H1 (cell line): ENCODE measurements around the gene CCDC33. TPM values are rescaled to one million over a fixed set of nuclear protein-coding genes. Genes with fewer than 3 reads are reported as not detected.

Experiments used
- CHD1 ChIP-seq: IDR thresholded peaks from 2 replicates; pipeline ENCODE4 v1.6.1; 2012; ENCODE audit warnings: low read depth, low read length, improper control_type of control experiment
- HDAC2 ChIP-seq, 2 experiments: fragments of 300-600 bp in 1 of 2; sonication (generic) in 1 of 2; IDR thresholded peaks; 2 replicates each; pipeline ENCODE4 v1.6.1; 2011 to 2012; ENCODE audit warnings: low read depth in 2 of 2, low read length in 2 of 2, mild to moderate bottlenecking in 2 of 2, moderate library complexity in 2 of 2, borderline replicate concordance in 1 of 2, inconsistent platforms in 1 of 2
- KDM1A ChIP-seq: fragments of 200-600, 300-600 bp; sonication (generic); IDR thresholded peaks from 2 replicates; pipeline ENCODE4 v1.7.1; 2016; ENCODE audit warnings: mild to moderate bottlenecking, low read length, borderline replicate concordance
- NRF1 ChIP-seq: IDR thresholded peaks from 2 replicates; pipeline ENCODE4 v1.6.1; 2011; ENCODE audit warnings: mild to moderate bottlenecking, low read depth, low read length, improper control_type of control experiment
- RXRA ChIP-seq: IDR thresholded peaks from 2 replicates; pipeline ENCODE4 v1.6.1; 2011; ENCODE audit warnings: low read depth, mild to moderate bottlenecking, low read length, moderate library complexity; ENCODE audit not compliant: insufficient read depth
- SIRT6 ChIP-seq: IDR thresholded peaks from one replicate; pipeline ENCODE4 v1.7.1; 2012; ENCODE audit warnings: low read length, inconsistent platforms
- SIX5 ChIP-seq: IDR thresholded peaks from 2 replicates; pipeline ENCODE4 v1.6.1; 2011; ENCODE audit warnings: mild to moderate bottlenecking, low read depth, low read length
- SP2 ChIP-seq: IDR thresholded peaks from 2 replicates; pipeline ENCODE4 v1.6.1; 2012; ENCODE audit warnings: mild to moderate bottlenecking, low read length, inconsistent platforms
- SRF ChIP-seq: IDR thresholded peaks from 2 replicates; pipeline ENCODE4 v1.6.1; 2011; ENCODE audit warnings: mild to moderate bottlenecking, low read depth, low read length, moderate library complexity
- polyA plus RNA-seq, 7 experiments: library from polyadenylated mRNA; depleted of rRNA in 3 of 7; stranded (reverse) in 5 of 7; unstranded in 2 of 7; fragments of >200 nt in 5 of 7; fragments of 200-250 nt in 2 of 7; gene quantifications; 1 replicate in 5 of 7; 2 replicates in 1 of 7; 4 replicates in 1 of 7; pipeline versions ENCODE4 v1.2.1 to v1.2.3, GENCODE V29; 2011 to 2013; ENCODE audit warnings: missing spikeins in 2 of 7, mixed read lengths in 2 of 7
- total RNA-seq: library from RNA; stranded (reverse); fragmentation: NEBNext Ultra II Directional; extraction: Animal tissue kit (Norgen Biotek cat#: 25700); gene quantifications from 2 replicates; pipeline ENCODE4 v1.2.1, GENCODE V29; 2021
- TF ChIP-seq, protein P1 (sequence below): fragments of 300-600 bp; sonication (generic); IDR thresholded peaks from 2 replicates; pipeline ENCODE4 v1.7.1; 2012; ENCODE audit warnings: low read length, moderate library complexity, mild to moderate bottlenecking, inconsistent platforms; ENCODE audit not compliant: insufficient replicate concordance

Gene CCDC33
- total and polyA plus RNA-seq, 2 of the 8 experiments (the other 6 are each of a cell fraction or from before 2014, with no cell fraction given): 2.0 to 2.7 TPM

DNA sequence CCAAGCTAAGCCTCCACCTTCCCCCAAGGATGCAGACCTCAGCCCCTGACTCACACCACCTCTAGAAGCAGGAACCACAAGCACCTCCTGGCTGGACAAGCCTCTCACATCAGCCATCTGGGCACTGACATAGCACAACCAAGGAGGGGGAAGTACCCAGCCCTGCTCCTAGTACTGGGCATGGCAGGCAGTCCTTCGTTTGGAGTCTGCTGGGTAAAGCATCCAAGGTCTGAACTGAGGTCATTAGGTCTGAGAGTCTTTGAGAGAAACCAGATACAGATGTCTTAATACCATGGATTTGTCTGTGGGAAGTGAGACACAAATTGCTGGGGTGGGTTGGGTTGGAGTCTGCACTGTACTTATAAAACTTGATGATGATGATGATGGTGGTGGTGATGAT, 61.8 kb downstream of the CCDC33 start (continued):
- TF ChIP-seq, protein P1, sequence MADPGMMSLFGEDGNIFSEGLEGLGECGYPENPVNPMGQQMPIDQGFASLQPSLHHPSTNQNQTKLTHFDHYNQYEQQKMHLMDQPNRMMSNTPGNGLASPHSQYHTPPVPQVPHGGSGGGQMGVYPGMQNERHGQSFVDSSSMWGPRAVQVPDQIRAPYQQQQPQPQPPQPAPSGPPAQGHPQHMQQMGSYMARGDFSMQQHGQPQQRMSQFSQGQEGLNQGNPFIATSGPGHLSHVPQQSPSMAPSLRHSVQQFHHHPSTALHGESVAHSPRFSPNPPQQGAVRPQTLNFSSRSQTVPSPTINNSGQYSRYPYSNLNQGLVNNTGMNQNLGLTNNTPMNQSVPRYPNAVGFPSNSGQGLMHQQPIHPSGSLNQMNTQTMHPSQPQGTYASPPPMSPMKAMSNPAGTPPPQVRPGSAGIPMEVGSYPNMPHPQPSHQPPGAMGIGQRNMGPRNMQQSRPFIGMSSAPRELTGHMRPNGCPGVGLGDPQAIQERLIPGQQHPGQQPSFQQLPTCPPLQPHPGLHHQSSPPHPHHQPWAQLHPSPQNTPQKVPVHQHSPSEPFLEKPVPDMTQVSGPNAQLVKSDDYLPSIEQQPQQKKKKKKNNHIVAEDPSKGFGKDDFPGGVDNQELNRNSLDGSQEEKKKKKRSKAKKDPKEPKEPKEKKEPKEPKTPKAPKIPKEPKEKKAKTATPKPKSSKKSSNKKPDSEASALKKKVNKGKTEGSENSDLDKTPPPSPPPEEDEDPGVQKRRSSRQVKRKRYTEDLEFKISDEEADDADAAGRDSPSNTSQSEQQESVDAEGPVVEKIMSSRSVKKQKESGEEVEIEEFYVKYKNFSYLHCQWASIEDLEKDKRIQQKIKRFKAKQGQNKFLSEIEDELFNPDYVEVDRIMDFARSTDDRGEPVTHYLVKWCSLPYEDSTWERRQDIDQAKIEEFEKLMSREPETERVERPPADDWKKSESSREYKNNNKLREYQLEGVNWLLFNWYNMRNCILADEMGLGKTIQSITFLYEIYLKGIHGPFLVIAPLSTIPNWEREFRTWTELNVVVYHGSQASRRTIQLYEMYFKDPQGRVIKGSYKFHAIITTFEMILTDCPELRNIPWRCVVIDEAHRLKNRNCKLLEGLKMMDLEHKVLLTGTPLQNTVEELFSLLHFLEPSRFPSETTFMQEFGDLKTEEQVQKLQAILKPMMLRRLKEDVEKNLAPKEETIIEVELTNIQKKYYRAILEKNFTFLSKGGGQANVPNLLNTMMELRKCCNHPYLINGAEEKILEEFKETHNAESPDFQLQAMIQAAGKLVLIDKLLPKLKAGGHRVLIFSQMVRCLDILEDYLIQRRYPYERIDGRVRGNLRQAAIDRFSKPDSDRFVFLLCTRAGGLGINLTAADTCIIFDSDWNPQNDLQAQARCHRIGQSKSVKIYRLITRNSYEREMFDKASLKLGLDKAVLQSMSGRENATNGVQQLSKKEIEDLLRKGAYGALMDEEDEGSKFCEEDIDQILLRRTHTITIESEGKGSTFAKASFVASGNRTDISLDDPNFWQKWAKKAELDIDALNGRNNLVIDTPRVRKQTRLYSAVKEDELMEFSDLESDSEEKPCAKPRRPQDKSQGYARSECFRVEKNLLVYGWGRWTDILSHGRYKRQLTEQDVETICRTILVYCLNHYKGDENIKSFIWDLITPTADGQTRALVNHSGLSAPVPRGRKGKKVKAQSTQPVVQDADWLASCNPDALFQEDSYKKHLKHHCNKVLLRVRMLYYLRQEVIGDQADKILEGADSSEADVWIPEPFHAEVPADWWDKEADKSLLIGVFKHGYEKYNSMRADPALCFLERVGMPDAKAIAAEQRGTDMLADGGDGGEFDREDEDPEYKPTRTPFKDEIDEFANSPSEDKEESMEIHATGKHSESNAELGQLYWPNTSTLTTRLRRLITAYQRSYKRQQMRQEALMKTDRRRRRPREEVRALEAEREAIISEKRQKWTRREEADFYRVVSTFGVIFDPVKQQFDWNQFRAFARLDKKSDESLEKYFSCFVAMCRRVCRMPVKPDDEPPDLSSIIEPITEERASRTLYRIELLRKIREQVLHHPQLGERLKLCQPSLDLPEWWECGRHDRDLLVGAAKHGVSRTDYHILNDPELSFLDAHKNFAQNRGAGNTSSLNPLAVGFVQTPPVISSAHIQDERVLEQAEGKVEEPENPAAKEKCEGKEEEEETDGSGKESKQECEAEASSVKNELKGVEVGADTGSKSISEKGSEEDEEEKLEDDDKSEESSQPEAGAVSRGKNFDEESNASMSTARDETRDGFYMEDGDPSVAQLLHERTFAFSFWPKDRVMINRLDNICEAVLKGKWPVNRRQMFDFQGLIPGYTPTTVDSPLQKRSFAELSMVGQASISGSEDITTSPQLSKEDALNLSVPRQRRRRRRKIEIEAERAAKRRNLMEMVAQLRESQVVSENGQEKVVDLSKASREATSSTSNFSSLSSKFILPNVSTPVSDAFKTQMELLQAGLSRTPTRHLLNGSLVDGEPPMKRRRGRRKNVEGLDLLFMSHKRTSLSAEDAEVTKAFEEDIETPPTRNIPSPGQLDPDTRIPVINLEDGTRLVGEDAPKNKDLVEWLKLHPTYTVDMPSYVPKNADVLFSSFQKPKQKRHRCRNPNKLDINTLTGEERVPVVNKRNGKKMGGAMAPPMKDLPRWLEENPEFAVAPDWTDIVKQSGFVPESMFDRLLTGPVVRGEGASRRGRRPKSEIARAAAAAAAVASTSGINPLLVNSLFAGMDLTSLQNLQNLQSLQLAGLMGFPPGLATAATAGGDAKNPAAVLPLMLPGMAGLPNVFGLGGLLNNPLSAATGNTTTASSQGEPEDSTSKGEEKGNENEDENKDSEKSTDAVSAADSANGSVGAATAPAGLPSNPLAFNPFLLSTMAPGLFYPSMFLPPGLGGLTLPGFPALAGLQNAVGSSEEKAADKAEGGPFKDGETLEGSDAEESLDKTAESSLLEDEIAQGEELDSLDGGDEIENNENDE: no peak
- TF ChIP-seq KDM1A: no peak
- no peak for TF ChIP-seq CHD1
- TF ChIP-seq NRF1: no peak
- no peak for TF ChIP-seq SIX5
- no peak for TF ChIP-seq HDAC2 (IDR thresholded peaks at IDR 0.05; ENCODE audit: borderline replicate concordance in 1 of 2, low read depth in 2 of 2, low read length in 2 of 2)
- TF ChIP-seq SRF: no peak
- no peak for TF ChIP-seq SIRT6
- TF ChIP-seq RXRA: no peak
- no peak for TF ChIP-seq SP2
